Hematopoietic multipotent progenitor cell treated with erythropoietin and hydrocortisone succinate and interleukin-3 and kit ligand, for 17 days (in vitro differentiated cells): Measurements from ENCODE around the gene FRMD4A.

ENCODE experiments used
- DNase-seq: peaks from one replicate; pipeline ENCODE4 v3.0.0-alpha.2; 2015; ENCODE audit warnings: low spot score

FRMD4A gene

GRCh38 chr10:14186245-14186644, 144.5 kb downstream of the FRMD4A start:
- DNase-seq: no peak

GRCh38 chr10:14185316-14186045, 145.2 kb downstream of the FRMD4A start:
- DNase-seq: no peak

- no peak for DNase-seq
Measured at GRCh38 chr10:14184841-14185315, 145.8 kb downstream of the FRMD4A start.

- no peak for DNase-seq
Measured at GRCh38 chr10:14182781-14183180, 147.9 kb downstream of the FRMD4A start.

GRCh38 chr10:14181567-14181936, 149.2 kb downstream of the FRMD4A start:
- DNase-seq: no peak

- no peak for DNase-seq
Measured at GRCh38 chr10:14180911-14181566, 149.7 kb downstream of the FRMD4A start.

GRCh38 chr10:14179251-14179650, 151.5 kb downstream of the FRMD4A start:
- no peak for DNase-seq

GRCh38 chr10:14173706-14174594, 156.8 kb downstream of the FRMD4A start:
- no peak for DNase-seq

- DNase-seq: no peak
Measured at GRCh38 chr10:14173391-14173705, 157.4 kb downstream of the FRMD4A start.

GRCh38 chr10:14172336-14172950, 158.3 kb downstream of the FRMD4A start:
- no peak for DNase-seq

- no peak for DNase-seq
Measured at GRCh38 chr10:14171336-14171735, 159.4 kb downstream of the FRMD4A start.

- no peak for DNase-seq
Measured at GRCh38 chr10:14163377-14164086, 167.2 kb downstream of the FRMD4A start.

- DNase-seq: no peak
Measured at GRCh38 chr10:14162629-14163344, 167.9 kb downstream of the FRMD4A start.

- no peak for DNase-seq
Measured at GRCh38 chr10:14162061-14162460, 168.7 kb downstream of the FRMD4A start.

GRCh38 chr10:14160299-14160698, 170.4 kb downstream of the FRMD4A start:
- DNase-seq: no peak

- DNase-seq: no peak
Measured at GRCh38 chr10:14158575-14158974, 172.1 kb downstream of the FRMD4A start.

- no peak for DNase-seq
Measured at GRCh38 chr10:14156104-14156503, 174.6 kb downstream of the FRMD4A start.

GRCh38 chr10:14153570-14154055, 177.1 kb downstream of the FRMD4A start:
- DNase-seq: no peak

- no peak for DNase-seq
Measured at GRCh38 chr10:14151571-14151970, 179.2 kb downstream of the FRMD4A start.

- DNase-seq: no peak
Measured at GRCh38 chr10:14150526-14150925, 180.2 kb downstream of the FRMD4A start.

- no peak for DNase-seq
Measured at GRCh38 chr10:14146501-14146900, 184.2 kb downstream of the FRMD4A start.
